Neural progenitor cell (in vitro differentiated cells): ENCODE measurements around the gene ARHGEF38.

ENCODE experiments used
- CTCF ChIP-seq: fragments of 200-600 bp; sonication (generic); IDR thresholded peaks from 2 replicates; pipeline ENCODE4 v1.5.1; 2017; ENCODE audit warnings: antibody characterized with exemption, mild to moderate bottlenecking
- EZH2 ChIP-seq: fragments of 200-600 bp; sonication (generic); IDR thresholded peaks from 2 replicates; pipeline ENCODE4 v1.6.1; 2017; ENCODE audit warnings: antibody characterized with exemption, mild to moderate bottlenecking, moderate library complexity
- EZH2phosphoT487 ChIP-seq: fragments of 200-600 bp; sonication (generic); IDR thresholded peaks from 2 replicates; pipeline ENCODE4 v1.6.1; 2017; ENCODE audit warnings: antibody characterized with exemption

- no peak for TF ChIP-seq CTCF
- no peak for TF ChIP-seq EZH2
- TF ChIP-seq EZH2phosphoT487, result no peak
These were observed 118.9 kb downstream of the ARHGEF38 start for GRCh38 chr4:105671301-105671700.
